ENCODE measurements around the gene NRXN3.

DNA sequence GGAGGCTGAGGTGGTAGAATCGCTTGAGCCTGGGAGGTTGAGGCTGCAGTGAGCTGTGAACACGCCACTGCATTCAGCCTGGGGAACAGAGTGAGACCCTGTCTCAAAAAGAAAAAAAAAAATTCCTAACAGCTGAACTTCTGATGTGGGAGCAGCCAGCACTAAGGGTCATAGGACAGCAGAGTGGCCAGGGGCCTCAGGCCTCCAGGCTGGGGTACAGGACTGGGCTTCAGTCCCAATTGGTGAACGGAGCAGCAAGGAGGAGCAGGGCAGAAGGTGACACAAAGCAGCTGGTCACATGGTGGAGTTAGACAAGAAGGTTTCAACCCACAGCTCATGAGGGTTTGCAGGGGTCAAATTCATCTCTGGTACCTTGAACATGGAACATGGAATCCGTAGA lies 40.8 kb upstream of the NRXN3 start:
- no peak for TF ChIP-seq CTCF (IDR thresholded peaks at IDR 0.05; ENCODE audit: insufficient read depth, low read length, poor library complexity, severe bottlenecking)
- no peak for TF ChIP-seq EZH2phosphoT487 (conservative IDR thresholded peaks at IDR 0.05; ENCODE audit: low read length)
